EL (cell line): ENCODE measurements around the gene MAML3.

Experiments
- DNase-seq: peaks from one replicate; pipeline ENCODE4 v3.0.0-alpha.2; 2016

MAML3 gene

GRCh38 chr4:139768366-139768765 lies 385.6 kb downstream of the MAML3 start:
- no peak for DNase-seq

GRCh38 chr4:139767585-139767984 lies 386.4 kb downstream of the MAML3 start:
- no peak for DNase-seq

- DNase-seq = peak; percentile 38
Measured at GRCh38 chr4:139767168-139767567, 386.8 kb downstream of the MAML3 start.

GRCh38 chr4:139764686-139765310 lies 389.2 kb downstream of the MAML3 start:
- DNase-seq = no peak

GRCh38 chr4:139764182-139764581 lies 389.8 kb downstream of the MAML3 start:
- DNase-seq = no peak

GRCh38 chr4:139763672-139764071 lies 390.3 kb downstream of the MAML3 start:
- DNase-seq = no peak

GRCh38 chr4:139763205-139763604 lies 390.8 kb downstream of the MAML3 start:
- DNase-seq = no peak

GRCh38 chr4:139762720-139763119 lies 391.3 kb downstream of the MAML3 start:
- no peak for DNase-seq

GRCh38 chr4:139761461-139761860 lies 392.5 kb downstream of the MAML3 start:
- peak; percentile 33 for DNase-seq

- no peak for DNase-seq
Measured at GRCh38 chr4:139760567-139760966, 393.4 kb downstream of the MAML3 start.

- DNase-seq = no peak
Measured at GRCh38 chr4:139759097-139759496, 394.9 kb downstream of the MAML3 start.

- DNase-seq = no peak
Measured at GRCh38 chr4:139756391-139757180, 397.4 kb downstream of the MAML3 start.

GRCh38 chr4:139754938-139755337 lies 399.0 kb downstream of the MAML3 start:
- DNase-seq = no peak

- DNase-seq = no peak
Measured at GRCh38 chr4:139753686-139754085, 400.3 kb downstream of the MAML3 start.

- DNase-seq = no peak
Measured at GRCh38 chr4:139749835-139750498, 404.0 kb downstream of the MAML3 start.

GRCh38 chr4:139749338-139749737 lies 404.6 kb downstream of the MAML3 start:
- DNase-seq = no peak

GRCh38 chr4:139746431-139747171 lies 407.4 kb downstream of the MAML3 start:
- DNase-seq = no peak

GRCh38 chr4:139745111-139745639 lies 408.8 kb downstream of the MAML3 start:
- DNase-seq = no peak

- DNase-seq = no peak
Measured at GRCh38 chr4:139744232-139744631, 409.8 kb downstream of the MAML3 start.

- no peak for DNase-seq
Measured at GRCh38 chr4:139743027-139743426, 411.0 kb downstream of the MAML3 start.

- DNase-seq = peak; percentile 74
Measured at GRCh38 chr4:139740531-139741041, 413.4 kb downstream of the MAML3 start.

- DNase-seq = peak; percentile 4
Measured at GRCh38 chr4:139740121-139740520, 413.9 kb downstream of the MAML3 start.
